Esophagus squamous epithelium (tissue), 4 donors: Measurements from ENCODE around the gene SVOP.

Source experiments
- POLR2A ChIP-seq, 4 donors: fragments of 450-650 bp; IDR thresholded peaks; one replicate each; pipeline ENCODE4 v1.6.1; 2017; ENCODE audit warnings: antibody characterized with exemption in 4 of 4, mild to moderate bottlenecking in 4 of 4, moderate library complexity in 3 of 4
- TF ChIP-seq, protein P1 (sequence below), 6 experiments: fragments of 450-650 bp in 4 of 6; fragments of 200-600 bp in 2 of 6; sonication (generic) in 2 of 6; IDR thresholded peaks; one replicate each; pipeline ENCODE4 v1.5.1; 2016 to 2019; ENCODE audit warnings: antibody characterized with exemption in 6 of 6, mild to moderate bottlenecking in 4 of 6, moderate library complexity in 4 of 6

DNA sequence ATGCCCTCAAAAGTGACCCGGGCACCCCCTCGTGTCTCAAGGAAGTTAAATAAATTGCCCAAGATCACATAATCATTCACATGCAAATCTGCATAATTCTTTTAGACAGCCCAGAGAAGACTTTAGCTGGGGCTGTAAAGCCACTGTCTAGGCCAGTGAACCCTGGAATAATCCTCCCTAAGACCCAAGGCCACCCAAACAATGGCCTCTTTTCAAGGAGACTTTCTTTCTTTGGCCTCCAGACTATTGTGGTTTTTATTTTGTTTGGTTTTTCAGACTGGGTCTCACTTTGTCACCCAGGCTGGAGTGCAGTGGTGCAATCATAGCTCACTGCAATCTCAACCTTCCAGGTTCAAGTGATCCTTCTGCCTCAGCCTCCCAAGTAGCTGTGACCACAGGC is 10.6 kb downstream of the SVOP start:
- TF ChIP-seq, protein P1, sequence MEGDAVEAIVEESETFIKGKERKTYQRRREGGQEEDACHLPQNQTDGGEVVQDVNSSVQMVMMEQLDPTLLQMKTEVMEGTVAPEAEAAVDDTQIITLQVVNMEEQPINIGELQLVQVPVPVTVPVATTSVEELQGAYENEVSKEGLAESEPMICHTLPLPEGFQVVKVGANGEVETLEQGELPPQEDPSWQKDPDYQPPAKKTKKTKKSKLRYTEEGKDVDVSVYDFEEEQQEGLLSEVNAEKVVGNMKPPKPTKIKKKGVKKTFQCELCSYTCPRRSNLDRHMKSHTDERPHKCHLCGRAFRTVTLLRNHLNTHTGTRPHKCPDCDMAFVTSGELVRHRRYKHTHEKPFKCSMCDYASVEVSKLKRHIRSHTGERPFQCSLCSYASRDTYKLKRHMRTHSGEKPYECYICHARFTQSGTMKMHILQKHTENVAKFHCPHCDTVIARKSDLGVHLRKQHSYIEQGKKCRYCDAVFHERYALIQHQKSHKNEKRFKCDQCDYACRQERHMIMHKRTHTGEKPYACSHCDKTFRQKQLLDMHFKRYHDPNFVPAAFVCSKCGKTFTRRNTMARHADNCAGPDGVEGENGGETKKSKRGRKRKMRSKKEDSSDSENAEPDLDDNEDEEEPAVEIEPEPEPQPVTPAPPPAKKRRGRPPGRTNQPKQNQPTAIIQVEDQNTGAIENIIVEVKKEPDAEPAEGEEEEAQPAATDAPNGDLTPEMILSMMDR (IDR thresholded peaks at IDR 0.05): no peak
- TF ChIP-seq POLR2A (IDR thresholded peaks at IDR 0.05): no peak
